Endometrium (tissue), 2 donors: ENCODE measurements around the gene CGA.
"Not testable (repeated sequence)": the region's sequence is repeated elsewhere in the genome, so short reads cannot be mapped to it uniquely, and the experiment has no call there.

Source experiments
- FAIRE-seq: peaks from 2 replicates; lab custom pipeline; 2012; peaks lifted over from hg19 to GRCh38; lab: Jason Lieb, UNC
- donor health status: control.
- donor health status: control.

CGA gene

DNA sequence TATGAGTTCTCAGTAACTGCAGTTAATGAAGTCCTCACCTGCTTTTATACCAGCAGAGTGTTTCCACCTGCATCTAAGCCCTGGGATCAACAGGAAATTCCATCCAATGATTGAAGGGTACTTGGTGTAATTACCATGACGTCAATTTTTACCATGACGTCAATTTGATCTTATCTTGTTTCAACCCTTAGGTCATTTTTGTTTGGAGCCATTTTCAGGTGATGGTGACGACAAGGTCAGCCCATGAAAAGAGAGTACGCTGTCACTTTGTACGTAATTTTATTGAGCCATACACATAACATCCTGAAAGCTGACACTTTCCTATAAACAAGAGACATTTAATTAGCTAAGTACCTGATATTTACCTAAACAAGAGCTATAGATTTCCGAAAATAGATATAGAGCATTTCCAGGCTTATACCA lies at the start of gene CGA:
TSS of gene CGA (minus strand) at position 20 of the 423 bp plus-strand sequence. CDS start 6,906 bp downstream, outside the sequence.
- no peak for FAIRE-seq

DNA sequence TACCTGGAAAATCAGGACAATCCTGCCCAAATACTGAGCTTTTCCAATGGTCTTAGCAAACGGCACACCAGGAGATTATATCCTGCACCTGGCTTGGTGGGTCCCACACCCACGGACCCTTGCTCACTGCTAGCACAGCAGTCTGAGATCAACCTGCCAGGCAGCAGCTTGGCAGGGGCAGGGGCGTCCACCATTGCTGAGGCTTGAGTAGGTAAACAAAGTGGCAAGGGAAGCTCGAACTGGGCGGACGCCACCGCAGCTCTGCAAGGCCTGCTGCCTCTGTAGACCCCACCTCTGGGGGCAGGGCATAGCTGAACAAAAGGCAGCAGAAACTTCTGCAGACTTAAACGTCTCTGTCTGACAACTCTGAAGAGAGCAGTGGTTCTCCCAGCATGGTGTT lies 45.0 kb upstream of the CGA start:
- FAIRE-seq: not testable (repeated sequence)

DNA sequence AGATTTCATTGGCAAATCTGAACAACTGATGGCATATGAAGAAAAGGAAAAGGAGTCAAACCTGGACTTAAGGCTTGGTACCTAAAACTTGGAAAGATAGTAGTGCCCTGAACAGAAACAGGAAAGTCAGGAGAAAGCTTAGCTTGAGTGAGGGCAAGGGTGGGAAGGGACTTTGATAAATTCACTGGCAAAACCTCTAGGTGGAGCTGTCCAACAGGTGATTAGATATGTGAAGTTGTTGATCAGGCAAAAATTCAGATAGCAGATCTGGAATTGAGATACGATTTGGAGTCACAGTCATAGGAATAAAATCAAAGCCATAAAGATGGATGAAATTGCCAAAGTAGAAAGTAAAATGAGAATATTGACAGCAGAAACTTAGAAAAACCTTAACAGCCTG lies 44.3 kb upstream of the CGA start:
- no peak for FAIRE-seq

DNA sequence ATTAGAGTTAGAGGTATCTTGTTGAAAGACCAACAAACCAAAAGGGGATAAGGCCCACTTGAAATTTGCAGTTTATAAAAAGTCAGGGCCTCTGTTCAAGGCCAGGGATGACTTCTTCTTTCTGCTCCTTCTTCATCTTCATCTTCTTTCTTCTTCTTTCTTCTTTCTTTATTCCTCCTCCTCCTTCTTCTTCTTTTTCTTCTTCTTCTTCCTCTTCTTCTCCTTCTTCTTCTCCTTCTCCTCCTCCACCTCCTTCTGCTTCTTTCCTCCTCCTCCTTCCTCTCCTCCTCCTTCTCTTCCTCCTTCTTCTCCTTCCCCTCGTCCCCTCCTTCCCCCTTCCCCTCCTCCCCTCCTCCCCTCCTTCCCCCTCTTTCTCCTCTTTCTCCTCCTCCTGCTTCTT lies 42.1 kb upstream of the CGA start:
- FAIRE-seq: no peak

DNA sequence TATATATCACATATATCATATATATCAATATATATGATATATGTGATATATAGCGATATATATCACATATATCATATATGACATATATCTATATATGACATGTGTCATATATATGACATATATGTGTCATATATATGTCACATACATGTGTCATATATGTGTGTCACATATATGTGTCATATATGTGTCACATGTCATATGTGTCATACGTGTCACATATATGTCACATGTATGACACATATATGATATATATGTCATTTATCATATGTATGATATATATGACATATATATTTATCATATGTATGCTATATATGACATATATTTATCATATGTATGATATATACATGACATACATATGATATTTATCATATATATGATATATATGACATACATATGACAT lies 32.8 kb upstream of the CGA start:
- no peak for FAIRE-seq

DNA sequence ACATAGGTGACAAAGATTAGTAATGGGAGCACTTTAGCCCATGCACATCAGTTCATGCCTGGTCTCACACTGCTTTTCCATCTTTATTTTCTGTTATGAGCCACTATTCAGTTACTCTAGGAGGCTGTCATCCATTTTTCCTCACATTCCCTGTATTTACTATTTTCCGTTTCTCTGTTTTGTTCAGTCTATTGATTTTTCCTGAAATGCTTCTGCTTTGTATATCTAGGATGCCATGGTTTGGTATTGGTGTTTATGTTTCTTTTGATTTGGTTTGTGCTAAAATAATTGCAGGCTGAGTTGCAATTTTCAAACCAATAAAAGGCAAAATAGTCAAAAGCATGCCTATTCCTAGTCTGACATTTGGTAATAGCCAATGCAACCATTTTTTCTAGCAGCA lies 31.6 kb upstream of the CGA start:
- FAIRE-seq: no peak

DNA sequence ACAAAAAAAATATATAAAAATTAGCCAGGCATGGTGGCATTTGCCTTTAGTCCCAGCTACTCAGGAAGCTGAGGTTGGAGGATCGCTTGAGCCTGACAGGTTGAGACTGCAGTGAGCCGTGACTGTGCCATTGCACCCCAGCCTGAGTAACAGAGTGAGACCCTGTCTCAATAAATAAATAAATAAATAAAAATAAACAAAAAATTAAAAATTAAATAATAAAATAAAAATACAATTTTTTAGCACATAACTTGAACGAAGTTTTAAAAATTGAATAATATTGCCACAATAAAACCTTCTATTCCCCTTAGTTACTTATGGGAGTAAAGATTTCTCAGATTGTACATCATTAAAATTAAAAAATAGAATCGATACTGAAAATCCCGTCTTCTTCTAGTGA lies 29.2 kb upstream of the CGA start:
- no peak for FAIRE-seq

DNA sequence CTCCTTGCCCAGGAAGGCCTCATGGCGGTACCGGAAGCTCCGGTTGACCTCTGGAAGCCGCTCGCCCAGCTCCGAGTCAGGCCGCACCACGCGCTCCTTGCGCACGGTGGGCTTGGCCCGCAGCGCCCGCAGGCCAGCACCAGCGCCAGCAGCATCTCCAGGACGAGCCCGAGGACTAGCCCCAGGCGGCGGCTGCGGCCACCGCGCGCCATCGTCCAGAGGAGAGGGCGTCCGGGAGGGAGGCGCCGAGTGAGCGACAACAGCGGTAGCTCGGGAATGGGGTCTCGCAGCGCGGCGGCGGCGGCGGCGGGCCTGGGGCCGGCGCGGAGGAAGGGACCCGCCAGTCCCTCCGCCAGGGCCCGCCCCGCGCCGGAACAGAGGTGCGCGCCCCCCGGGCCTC lies 27.6 kb upstream of the CGA start:
- no peak for FAIRE-seq

DNA sequence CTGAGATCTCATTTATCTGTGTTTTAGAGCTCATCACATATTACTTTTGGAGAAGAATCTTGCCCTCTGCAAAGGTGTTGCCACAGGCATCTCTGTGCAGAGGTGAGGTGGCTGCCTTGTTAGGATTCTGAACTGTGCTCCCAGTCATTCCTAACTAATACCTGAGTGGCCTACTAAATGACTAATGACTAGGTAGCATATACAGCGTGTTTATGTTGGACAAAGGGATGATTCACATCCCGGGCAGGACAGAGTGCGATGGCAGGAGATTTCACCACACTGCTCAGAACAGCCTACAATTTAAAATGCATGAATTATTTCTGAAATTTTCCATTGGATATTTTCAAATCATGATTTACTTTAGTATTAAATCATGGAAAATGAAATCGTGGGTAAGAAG lies 23.1 kb upstream of the CGA start:
- FAIRE-seq: no peak

DNA sequence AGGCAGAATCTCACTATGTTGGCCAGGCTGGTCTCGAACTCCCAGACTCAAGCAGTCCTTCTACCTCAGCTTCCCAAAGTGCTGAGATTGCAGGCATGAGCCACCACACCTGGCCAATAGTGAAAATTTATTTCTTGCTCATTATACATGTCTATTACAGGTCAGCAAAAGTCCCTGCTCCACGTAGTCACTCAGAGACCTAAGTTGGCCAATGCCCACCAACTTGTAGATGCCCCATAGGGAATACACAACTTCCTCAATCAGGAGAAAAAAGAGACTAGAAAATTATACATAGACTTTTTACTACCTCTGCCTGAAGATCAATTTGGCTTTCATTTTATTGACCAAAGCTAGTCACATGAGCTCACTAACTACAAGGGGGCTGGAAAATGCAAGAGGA lies 22.0 kb upstream of the CGA start:
- FAIRE-seq: no peak

DNA sequence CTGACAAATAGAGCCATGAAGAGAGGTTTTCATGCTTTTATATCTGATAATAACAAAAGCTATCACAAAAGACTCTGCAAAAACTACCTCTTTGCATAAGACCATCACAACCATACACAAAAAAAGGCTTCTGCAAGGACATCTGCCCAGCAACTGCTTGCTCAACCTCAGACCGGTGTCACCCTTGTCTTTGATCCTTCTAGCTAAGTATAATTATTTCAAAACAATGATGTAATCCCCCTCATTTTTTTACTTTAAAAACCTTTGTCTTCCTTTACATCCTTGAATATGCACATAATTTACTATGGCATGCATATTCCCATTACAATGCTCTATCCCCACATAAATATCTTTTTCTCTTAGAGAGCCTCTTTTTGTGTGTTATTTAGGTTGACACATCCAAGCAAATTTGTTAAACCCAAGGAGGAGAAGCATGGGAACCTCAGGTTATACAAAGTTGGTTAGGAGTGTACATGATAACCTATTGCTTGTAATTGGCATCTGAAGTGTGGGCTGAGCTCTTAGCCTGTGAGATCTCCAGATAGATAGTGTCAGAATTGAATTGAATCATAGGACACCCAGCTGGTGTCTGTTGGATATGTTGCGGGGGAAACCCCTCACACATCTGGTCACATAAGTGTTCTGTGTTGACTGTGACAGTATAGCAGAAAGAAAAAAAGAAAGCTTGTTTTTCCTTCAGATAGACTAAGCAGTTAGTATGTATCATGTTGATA lies 20.7 kb upstream of the CGA start:
- FAIRE-seq: no peak

DNA sequence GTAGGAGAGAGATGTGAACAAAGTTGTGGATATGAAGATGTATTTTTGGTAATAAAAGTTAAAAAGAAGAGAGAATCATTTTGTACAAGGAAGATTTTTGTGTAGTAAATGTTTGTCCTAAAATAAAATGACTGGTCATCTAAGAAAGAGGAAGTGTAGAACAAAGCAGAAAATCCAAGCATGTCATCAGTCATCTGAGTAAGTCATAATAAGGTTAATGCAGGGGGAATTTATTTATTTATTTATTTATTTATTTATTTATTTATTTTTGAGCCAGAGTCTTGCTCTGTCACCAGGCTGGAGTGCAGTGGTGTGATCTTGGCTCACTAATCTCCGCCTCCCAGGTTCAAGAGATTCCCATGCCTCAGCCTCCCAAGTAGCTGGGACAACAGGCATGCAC lies 15.7 kb upstream of the CGA start:
- no peak for FAIRE-seq

DNA sequence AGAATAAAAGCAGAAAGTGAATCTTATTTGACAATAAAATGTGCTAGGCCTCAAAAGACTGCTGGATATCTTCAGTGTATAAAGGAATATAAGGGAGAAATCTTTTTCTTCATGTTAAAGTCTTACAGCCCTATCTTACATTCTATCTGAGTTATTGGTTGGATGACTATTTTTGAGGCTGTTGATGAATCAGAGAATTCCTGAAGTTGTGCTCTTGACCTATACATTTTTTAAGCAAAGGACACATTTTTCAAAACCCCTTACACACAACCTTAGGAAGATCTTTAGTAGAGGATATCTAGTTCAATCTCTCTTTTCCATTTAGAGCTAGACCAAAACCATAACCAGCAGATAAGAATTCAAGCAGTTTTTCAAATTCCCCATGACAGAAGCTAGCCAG lies 10.9 kb upstream of the CGA start:
- FAIRE-seq: no peak

DNA sequence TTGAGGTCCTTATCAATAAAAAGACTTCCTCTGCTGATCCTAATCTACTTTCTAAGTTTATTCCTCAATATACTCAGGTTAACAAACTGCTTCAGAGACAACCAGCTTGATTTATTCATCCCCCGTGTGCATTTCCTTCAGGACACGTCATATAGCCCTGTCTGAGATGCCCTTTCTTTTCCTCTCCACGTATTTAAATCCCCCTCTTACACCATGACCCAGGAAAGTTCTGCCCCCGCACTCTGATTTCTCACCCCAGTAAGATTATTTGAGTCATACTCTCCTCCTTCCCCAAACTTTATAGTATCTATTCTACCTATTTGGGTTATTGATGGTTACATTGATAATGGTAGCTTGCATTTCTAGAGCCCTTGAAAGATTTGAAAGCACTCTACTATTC lies 9.8 kb upstream of the CGA start:
- FAIRE-seq: no peak

DNA sequence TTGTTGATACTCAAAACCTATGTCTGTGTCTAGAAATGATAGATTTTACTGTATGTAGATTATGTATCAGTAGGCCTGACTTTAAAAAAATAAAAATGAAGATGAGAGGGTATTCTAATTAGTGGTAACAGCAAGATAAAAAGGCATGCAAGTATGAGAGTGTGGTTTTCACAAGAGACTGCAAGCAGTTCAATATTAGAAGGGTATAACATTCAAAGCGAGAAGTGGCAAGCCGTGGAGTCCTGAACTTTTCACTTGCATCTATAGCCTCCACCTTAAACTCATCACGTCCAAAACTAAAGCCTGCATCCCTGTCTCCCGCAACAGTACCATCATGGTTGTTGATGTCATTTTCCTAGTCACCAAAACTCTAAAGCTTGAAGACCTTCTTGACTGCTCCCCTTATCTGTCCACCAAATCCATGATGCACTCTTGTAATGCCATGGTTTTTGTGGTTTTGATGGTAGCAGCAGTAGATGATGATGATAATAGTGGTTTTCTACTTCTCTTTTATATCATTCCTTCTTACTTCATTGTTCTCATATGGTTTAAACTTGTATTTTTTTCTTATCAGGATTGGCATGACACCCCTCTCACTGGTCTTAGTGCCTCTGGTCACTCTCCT lies 9.2 kb upstream of the CGA start:
- no peak for FAIRE-seq

DNA sequence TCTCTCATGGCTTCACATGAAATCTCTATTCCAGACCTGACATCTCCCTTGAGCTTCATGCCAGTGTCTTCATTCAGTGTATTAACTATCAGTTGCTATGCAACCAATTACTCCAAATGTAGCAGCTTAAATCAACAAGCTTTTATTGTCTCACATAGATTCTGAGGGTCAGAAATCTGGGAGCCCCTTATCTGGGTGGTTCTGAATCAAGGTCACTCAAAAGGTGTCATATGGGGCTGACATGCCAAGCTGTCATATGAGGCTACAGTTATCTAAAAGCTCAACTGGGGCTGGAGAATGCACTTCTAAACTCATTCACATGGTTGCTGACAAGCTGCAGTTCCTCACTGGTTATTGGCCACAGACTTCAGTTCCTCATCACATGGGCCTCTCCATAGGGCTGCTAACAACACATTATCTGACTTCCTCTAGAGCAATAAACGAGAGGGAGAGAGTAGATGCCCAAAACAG lies 7.3 kb upstream of the CGA start:
- no peak for FAIRE-seq

DNA sequence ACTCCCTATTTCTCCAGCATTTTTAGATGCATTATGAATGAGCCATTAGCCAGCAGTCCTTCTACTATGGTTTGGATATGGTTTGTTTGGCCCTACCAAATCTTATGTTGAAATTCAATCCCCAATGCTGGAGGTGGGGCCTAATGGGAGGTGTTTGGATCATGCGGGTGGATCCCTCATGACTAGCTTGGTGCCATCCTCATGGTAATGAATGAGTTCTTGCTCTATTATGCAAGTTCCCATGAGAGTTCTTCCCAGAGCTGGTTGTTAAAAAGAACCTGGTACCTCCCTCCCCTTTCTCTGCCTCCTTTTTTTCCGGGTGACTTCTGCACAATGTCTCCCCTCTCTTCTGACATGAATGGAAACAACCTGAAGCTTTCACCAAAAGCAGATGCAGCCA lies 6.2 kb upstream of the CGA start:
- FAIRE-seq: no peak

DNA sequence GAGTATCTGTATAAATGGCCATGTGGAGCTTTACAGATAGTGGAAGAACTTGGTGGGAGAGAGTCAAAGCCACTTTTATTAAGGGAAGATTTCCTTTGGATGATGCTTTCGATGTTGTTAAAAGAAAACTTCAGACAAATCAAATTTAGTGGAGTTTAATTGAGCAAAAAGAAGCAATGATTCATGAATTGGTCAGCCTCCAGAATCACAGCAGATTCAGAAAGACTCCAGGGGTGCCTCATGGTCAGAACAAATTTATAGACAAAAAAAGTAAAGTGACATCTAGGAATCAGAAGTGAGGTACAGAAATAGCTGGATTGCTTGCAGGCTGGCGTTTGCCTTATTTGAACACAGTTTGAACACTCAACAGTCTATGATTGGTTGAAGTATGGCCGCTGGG lies 5.3 kb upstream of the CGA start:
- FAIRE-seq: no peak

DNA sequence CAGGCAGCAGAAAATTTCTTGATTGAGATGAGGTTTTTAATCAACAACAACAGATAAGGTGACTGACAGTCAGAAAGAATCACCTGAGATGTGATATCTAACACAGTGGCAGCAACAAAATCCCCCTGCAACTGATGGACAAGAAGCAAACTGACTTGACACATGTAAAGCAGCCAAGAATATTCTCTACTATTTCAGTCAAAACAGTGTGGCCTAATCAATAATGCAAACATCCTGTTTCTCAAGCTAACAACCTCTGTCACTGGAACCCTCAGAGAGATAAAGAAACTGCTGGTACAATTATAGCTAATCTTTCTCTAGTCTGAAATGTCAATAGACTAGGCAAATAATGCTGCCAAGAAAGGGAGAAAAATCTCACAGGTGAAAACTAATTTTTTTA lies 4.6 kb upstream of the CGA start:
- no peak for FAIRE-seq

DNA sequence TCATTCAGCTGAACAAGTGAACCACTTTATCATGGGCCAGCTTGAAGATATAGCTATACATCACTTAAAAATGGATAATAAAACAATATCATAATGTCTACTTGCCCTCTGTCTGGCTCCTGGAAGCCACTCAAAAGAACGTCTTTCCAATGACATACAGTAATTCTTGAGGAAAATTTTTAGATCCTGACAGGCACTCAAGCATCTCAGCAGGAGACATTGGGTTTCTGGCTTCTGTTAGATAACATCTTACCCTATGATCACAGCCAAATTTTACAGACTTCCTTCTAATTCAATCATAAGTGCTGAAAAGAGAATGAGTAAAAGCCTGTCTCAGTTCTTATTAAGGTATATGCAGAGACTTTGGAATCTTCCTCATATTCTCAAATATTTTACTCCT lies 330 bp downstream of the CGA start:
- no peak for FAIRE-seq

DNA sequence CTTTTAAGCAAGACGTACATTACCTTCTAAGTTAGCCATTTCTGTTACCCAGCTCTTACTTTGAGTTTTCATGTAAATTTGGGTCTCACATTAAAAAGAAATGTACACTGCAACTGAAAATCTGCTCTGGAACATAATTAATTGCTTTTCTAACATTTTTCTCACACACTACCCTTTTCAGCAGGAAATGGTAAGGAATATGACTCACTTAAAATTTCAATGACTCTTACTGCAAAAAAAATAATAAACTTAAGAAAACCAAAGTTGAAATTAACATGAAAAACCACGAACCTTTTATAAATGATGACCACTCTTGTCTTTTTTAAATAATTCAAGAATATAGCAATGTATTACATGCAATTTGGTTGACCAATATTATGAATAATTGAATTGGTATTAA lies 1.3 kb downstream of the CGA start:
- no peak for FAIRE-seq

DNA sequence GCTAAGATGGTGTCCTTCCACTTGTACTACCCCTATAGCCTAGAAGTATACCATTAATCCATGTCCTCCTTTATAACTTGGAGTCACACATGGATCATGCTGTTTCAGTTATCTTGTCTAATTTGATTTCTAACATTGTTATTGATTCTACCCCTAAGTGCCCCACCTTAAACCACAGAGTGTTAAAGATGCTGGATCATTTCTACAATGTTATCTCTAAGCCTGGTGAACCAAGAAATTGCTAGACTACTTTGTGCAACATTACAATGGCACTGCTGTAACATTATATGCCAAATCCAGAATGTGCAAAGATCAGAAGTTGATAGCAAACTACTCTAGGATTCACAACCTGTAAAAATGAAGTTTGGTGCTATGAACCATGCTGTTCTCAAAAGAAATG lies 1.7 kb downstream of the CGA start:
- FAIRE-seq: no peak

DNA sequence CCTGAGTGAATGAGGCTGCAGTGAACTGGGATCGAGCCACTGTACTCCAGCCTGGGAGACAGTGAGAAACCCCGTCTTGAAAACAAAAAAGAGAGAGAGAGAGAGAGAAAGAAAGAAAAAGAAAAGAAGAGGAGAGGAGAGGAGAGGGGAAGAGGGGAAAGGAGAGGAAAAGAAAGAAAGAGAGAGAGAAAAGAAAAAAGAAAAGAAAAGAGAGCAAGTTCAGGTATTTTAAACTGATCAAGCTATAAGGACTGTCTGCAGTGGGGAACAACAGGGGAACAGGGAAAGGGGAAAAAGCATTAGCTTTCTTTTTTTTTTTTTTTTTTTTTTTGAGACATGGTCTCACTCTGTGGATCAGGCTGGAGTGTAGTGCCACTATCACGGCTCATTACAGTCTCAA lies 2.5 kb downstream of the CGA start:
- no peak for FAIRE-seq

DNA sequence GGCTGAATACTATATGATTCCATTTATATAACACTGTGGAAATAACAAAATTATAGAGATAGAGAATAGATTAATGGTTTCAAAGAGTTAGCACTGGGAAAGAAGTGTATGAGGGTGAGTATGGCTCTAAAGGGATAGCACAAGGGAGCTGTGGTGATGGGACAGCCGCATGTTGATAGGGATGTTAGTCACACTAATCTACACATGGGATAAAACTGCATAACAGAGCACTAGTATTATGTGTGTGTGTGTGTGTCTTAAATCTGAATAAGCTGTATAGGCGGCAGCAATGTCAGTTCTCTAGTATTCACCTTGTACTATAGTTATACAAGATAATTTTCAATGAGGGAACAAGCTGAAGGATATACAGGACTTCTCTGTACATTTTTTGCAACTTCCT lies 5.8 kb downstream of the CGA start:
- FAIRE-seq: no peak
